Measurements from ENCODE around the gene RSBN1.

The RSBN1 gene

GRCh38 chr1:113813218-113813617, 942 bp upstream of the RSBN1 start:
- no peak for DNase-seq (ENCODE audit: low read depth in 2 of 3, low spot score in 2 of 3)

GRCh38 chr1:113812661-113813135, 422 bp upstream of the RSBN1 start:
- DNase-seq (ENCODE audit: low read depth in 2 of 3, low spot score in 2 of 3), result no peak

GRCh38 chr1:113811156-113811887, 954 bp downstream of the RSBN1 start:
- DNase-seq (ENCODE audit: low read depth in 2 of 3, low spot score in 2 of 3), result peak in 1 of 3 experiments; percentile 40

- no peak for DNase-seq (ENCODE audit: low read depth in 2 of 3, low spot score in 2 of 3)
Measured at GRCh38 chr1:113809670-113810602, 2.3 kb downstream of the RSBN1 start.

GRCh38 chr1:113808450-113809195, 3.7 kb downstream of the RSBN1 start:
- DNase-seq (ENCODE audit: low read depth in 2 of 3, low spot score in 2 of 3), result no peak

GRCh38 chr1:113805639-113806038, 6.6 kb downstream of the RSBN1 start:
- no peak for DNase-seq (ENCODE audit: low read depth in 2 of 3, low spot score in 2 of 3)

GRCh38 chr1:113805256-113805531, 7.1 kb downstream of the RSBN1 start:
- DNase-seq (ENCODE audit: low read depth in 2 of 3, low spot score in 2 of 3), result no peak

- DNase-seq (ENCODE audit: low read depth in 2 of 3, low spot score in 2 of 3), result no peak
Measured at GRCh38 chr1:113804421-113805255, 7.6 kb downstream of the RSBN1 start.

GRCh38 chr1:113802367-113803007, 9.8 kb downstream of the RSBN1 start:
- DNase-seq (ENCODE audit: low read depth in 2 of 3, low spot score in 2 of 3), result no peak

GRCh38 chr1:113800487-113800886, 11.8 kb downstream of the RSBN1 start:
- DNase-seq (ENCODE audit: low read depth in 2 of 3, low spot score in 2 of 3), result no peak

- DNase-seq (ENCODE audit: low read depth in 2 of 3, low spot score in 2 of 3), result no peak
Measured at GRCh38 chr1:113797472-113797871, 14.8 kb downstream of the RSBN1 start.

- DNase-seq (ENCODE audit: low read depth in 2 of 3, low spot score in 2 of 3), result no peak
Measured at GRCh38 chr1:113793878-113794834, 18.1 kb downstream of the RSBN1 start.

- DNase-seq (ENCODE audit: low read depth in 2 of 3, low spot score in 2 of 3), result no peak
Measured at GRCh38 chr1:113792986-113793385, 19.3 kb downstream of the RSBN1 start.

- no peak for DNase-seq (ENCODE audit: low read depth in 2 of 3, low spot score in 2 of 3)
Measured at GRCh38 chr1:113792471-113792870, 19.8 kb downstream of the RSBN1 start.

GRCh38 chr1:113788802-113789201, 23.5 kb downstream of the RSBN1 start:
- DNase-seq (ENCODE audit: low read depth in 2 of 3, low spot score in 2 of 3), result no peak

- DNase-seq (ENCODE audit: low read depth in 2 of 3, low spot score in 2 of 3), result no peak
Measured at GRCh38 chr1:113787663-113788062, 24.6 kb downstream of the RSBN1 start.

GRCh38 chr1:113786069-113786468, 26.2 kb downstream of the RSBN1 start:
- no peak for DNase-seq (ENCODE audit: low read depth in 2 of 3, low spot score in 2 of 3)

GRCh38 chr1:113784104-113784779, 28.0 kb downstream of the RSBN1 start:
- DNase-seq (ENCODE audit: low read depth in 2 of 3, low spot score in 2 of 3), result no peak
